Skeletal muscle satellite cell (primary cell): ENCODE measurements around the gene MMS22L.

Experiments
- H3K27me3 ChIP-seq: 2 replicates; pipeline ENCODE4 v1.7.0; 2013; ENCODE audit warnings: low read length; ENCODE audit not compliant: control insufficient read depth, insufficient read depth
- H3K36me3 ChIP-seq: 2 replicates; pipeline ENCODE4 v1.7.0; 2013; ENCODE audit warnings: mild to moderate bottlenecking, control low read depth, low read length; ENCODE audit not compliant: insufficient read depth
- H3K4me1 ChIP-seq: 2 replicates; pipeline ENCODE4 v1.7.0; 2013; ENCODE audit warnings: low read length; ENCODE audit not compliant: control insufficient read depth, insufficient read depth
- H3K4me2 ChIP-seq: 2 replicates; pipeline ENCODE4 v1.7.0; 2013; ENCODE audit warnings: mild to moderate bottlenecking, low read length
- H3K4me3 ChIP-seq: 2 replicates; pipeline ENCODE4 v1.7.0; 2013; ENCODE audit warnings: low read length
- H3K9ac ChIP-seq: 2 replicates; pipeline ENCODE4 v1.7.0; 2013; ENCODE audit warnings: mild to moderate bottlenecking, low read depth, low read length, moderate library complexity
- H3K9me3 ChIP-seq: replicated peaks from 2 replicates; pipeline ENCODE4 v1.7.0; 2013; ENCODE audit warnings: mild to moderate bottlenecking, control low read depth, low read length

MMS22L gene

GRCh38 chr6:97110626-97111025 lies 172.4 kb downstream of the MMS22L start:
- Histone ChIP-seq H3K9ac (no peak overlapping the region), H3K9me3 (no peaks in the 10 kb centered on the region), H3K4me3 (no peak overlapping the region), H3K4me2 (no peak overlapping the region), H3K36me3 (no peaks in the 10 kb centered on the region), H3K4me1 (no peaks in the 10 kb centered on the region), H3K27me3 (no peaks in the 10 kb centered on the region)

GRCh38 chr6:97110149-97110548 lies 172.9 kb downstream of the MMS22L start:
- Histone ChIP-seq H3K4me3 (no peak overlapping the region), H3K9me3 (no peaks in the 10 kb centered on the region), H3K36me3 (no peaks in the 10 kb centered on the region), H3K4me2 (no peak overlapping the region), H3K4me1 (no peaks in the 10 kb centered on the region), H3K27me3 (no peaks in the 10 kb centered on the region), H3K9ac (no peak overlapping the region)

- Histone ChIP-seq H3K36me3 (no peaks in the 10 kb centered on the region), H3K27me3 (peaks cover 3% of the 10 kb centered on the region), H3K9ac (no peak overlapping the region), H3K4me2 (no peak overlapping the region), H3K4me3 (no peak overlapping the region), H3K4me1 (no peaks in the 10 kb centered on the region), H3K9me3 (no peaks in the 10 kb centered on the region)
Measured at GRCh38 chr6:97109444-97109843, 173.6 kb downstream of the MMS22L start.

DNA sequence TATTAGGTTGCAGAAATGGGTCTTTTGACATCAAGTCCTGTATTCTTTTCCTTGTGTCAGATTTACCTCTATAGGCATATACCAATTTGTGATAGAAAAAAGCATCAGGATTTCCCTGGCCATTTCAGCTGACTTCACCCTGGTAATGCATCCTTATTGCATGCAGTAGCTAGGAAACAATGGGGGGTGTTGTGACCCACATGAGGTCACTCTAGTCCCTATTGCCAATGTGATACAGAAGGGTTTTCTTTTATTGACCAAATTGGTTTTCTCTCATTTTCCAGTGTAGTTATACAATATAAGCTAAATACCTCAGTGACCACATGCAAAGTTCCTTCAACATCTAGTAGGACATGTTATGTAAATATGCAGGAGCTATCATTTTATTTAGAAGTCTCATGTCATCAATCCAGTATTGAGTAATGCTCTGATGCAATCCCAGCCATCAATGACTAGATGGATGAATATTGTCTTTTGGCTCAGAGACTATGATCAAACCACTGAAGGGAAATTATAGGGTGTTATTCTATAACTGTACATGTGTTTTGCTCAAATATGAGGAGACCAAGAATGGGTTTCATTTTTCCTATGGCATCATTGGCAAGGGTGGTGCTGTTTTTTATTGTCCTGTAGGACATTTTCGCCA lies 180.7 kb downstream of the MMS22L start:
- Histone ChIP-seq H3K4me1 (no peaks in the 10 kb centered on the region), H3K36me3 (no peaks in the 10 kb centered on the region), H3K4me3 (no peak overlapping the region), H3K27me3 (peaks cover 3% of the 10 kb centered on the region), H3K4me2 (no peak overlapping the region), H3K9me3 (no peaks in the 10 kb centered on the region), H3K9ac (no peak overlapping the region)

DNA sequence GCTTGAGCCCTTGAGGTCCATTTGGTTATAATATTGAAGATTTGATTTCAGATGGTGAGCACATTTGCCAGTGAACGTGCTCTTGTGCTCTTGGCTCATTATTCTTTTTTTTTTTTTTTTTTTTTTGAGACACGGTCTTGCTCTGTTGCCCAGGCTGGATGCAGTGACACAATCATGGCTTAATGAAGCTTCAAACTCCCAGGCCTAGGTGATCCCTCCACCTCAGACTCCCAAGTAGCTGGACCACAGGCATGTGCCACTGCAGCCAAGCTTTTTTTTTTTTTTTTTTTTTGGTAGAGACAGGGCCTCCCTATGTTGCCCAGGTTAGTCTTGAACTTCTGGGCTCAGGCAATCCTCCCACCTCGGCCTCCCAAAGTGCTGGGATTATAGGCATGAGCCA lies 182.3 kb downstream of the MMS22L start:
- Histone ChIP-seq H3K36me3 (no peaks in the 10 kb centered on the region), H3K9me3 (no peaks in the 10 kb centered on the region), H3K4me1 (no peaks in the 10 kb centered on the region), H3K27me3 (peaks cover 3% of the 10 kb centered on the region), H3K4me2 (no peak overlapping the region), H3K4me3 (no peak overlapping the region), H3K9ac (no peak overlapping the region)

- Histone ChIP-seq H3K36me3 (no peaks in the 10 kb centered on the region), H3K4me1 (no peaks in the 10 kb centered on the region), H3K4me3 (no peak overlapping the region), H3K27me3 (no peaks in the 10 kb centered on the region), H3K9me3 (no peaks in the 10 kb centered on the region), H3K4me2 (no peak overlapping the region), H3K9ac (no peak overlapping the region)
Measured at GRCh38 chr6:97097068-97098047, 185.7 kb downstream of the MMS22L start.

DNA sequence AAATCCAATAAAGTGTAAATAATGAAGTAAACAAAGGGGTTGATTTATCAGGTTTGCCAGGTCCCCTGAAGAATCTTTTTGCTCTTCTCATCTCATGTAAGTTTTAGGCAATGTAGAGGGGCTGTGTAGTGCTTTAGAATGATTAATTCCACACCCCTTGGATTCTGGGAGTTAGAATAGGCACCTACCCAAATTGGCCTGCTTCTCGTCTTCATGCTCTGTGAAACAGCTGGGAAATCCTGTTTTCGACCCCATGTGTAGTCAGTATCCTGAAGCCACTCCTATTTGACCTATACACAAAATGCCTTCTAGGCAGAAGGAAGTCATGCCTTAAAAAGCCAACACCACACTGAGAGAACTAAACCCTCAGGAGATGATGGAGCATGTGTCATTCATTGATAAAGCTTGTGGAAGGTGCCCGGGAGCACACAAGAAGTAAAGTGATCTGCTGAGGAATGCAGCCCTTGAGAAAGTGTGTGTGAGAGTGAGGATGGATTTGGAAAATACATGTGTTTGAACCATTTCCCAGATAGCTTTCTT lies 187.6 kb downstream of the MMS22L start:
- H3K4me1 ChIP-seq, result no peaks in the 10 kb centered on the region
- no peak overlapping the region for H3K9ac ChIP-seq
- no peaks in the 10 kb centered on the region for H3K9me3 ChIP-seq
- H3K36me3 ChIP-seq, result no peaks in the 10 kb centered on the region
- no peak overlapping the region for H3K4me3 ChIP-seq
- H3K4me2 ChIP-seq, result no peak overlapping the region
- H3K27me3 ChIP-seq, result no peaks in the 10 kb centered on the region

DNA sequence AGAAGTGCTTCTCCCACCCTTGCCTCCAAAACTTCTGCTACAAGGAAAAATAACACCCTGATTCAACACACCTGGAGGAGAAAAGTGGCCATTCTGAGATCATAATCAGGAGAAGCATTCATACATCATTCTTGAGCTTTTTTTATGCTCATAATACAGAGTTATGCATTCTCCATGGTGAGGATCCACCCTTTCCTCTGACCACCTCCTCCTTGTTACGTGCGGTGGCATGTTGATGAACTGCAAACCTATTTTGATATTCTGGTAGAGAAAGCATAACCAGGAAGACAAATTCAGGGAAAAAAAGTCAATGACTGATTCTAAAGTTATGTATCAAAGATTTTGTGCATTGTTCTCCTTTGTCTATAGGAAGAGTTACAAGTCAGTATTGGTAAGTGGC lies 188.6 kb downstream of the MMS22L start:
- Histone ChIP-seq H3K9ac (no peak overlapping the region), H3K4me2 (no peak overlapping the region), H3K4me3 (no peak overlapping the region), H3K4me1 (no peaks in the 10 kb centered on the region), H3K9me3 (no peaks in the 10 kb centered on the region), H3K36me3 (no peaks in the 10 kb centered on the region), H3K27me3 (no peaks in the 10 kb centered on the region)

- H3K4me2 ChIP-seq, result no peak overlapping the region
Measured at GRCh38 chr6:97092673-97093305, 190.2 kb downstream of the MMS22L start.

More at GRCh38 chr6:97092673-97093305, 190.2 kb downstream of the MMS22L start:
- Histone ChIP-seq H3K27me3 (no peaks in the 10 kb centered on the region), H3K36me3 (no peaks in the 10 kb centered on the region), H3K4me3 (no peak overlapping the region), H3K9me3 (no peaks in the 10 kb centered on the region), H3K9ac (no peak overlapping the region), H3K4me1 (no peaks in the 10 kb centered on the region)
